ENCODE results near the gene ZNF311.

ZNF311 gene

GRCh38 chr6:28948782-28949486, 56.2 kb downstream of the ZNF311 start:
- Histone ChIP-seq H3K4me2 (ENCODE audit: low read length) (no peak overlapping the region), H3K27me3 (ENCODE audit: control insufficient read depth, low read length) (no peaks in the 10 kb centered on the region), H4K20me1 (ENCODE audit: control insufficient read depth, insufficient read depth, low read depth, low read length) (no peaks in the 10 kb centered on the region), H3F3A (ENCODE audit: control insufficient read depth, insufficient read depth) (peaks cover 7% of the 10 kb centered on the region), H3K36me3 (ENCODE audit: control insufficient read depth, low read length) (no peaks in the 10 kb centered on the region), H3K27ac (ENCODE audit: low read depth, low read length) (no peak overlapping the region), H3K4me3 (ENCODE audit: low read length) (no peak overlapping the region), H3K9me2 (replicated peaks; ENCODE audit: control insufficient read depth, low read length) (no peaks in the 10 kb centered on the region), H3K9me3 (ENCODE audit: control insufficient read depth, insufficient read depth, low read length) (no peaks in the 10 kb centered on the region), H3K4me1 (ENCODE audit: control insufficient read depth, low read length) (peaks cover 21% of the 10 kb centered on the region), H3K79me2 (ENCODE audit: control insufficient read depth, low read length) (no peaks in the 10 kb centered on the region)
- TF ChIP-seq CTCF (IDR thresholded peaks at IDR 0.05; ENCODE audit: low read depth, low read length, poor library complexity, severe bottlenecking): no peak
- no peak for TF ChIP-seq EZH2phosphoT487 (IDR thresholded peaks at IDR 0.05; ENCODE audit: borderline replicate concordance, low read length)

- H3K9me3 ChIP-seq (ENCODE audit: control insufficient read depth, insufficient read depth, low read length): no peaks in the 10 kb centered on the region
- no peaks in the 10 kb centered on the region for H4K20me1 ChIP-seq (ENCODE audit: control insufficient read depth, insufficient read depth, low read depth, low read length)
- no peak overlapping the region for H3K27ac ChIP-seq (ENCODE audit: low read depth, low read length)
- peaks cover 7% of the 10 kb centered on the region for H3F3A ChIP-seq (ENCODE audit: control insufficient read depth, insufficient read depth)
- peaks cover 26% of the 10 kb centered on the region for H3K4me1 ChIP-seq (ENCODE audit: control insufficient read depth, low read length)
- no peaks in the 10 kb centered on the region for H3K27me3 ChIP-seq (ENCODE audit: control insufficient read depth, low read length)
- no peak overlapping the region for H3K4me3 ChIP-seq (ENCODE audit: low read length)
- no peak overlapping the region for H3K4me2 ChIP-seq (ENCODE audit: low read length)
- no peak for TF ChIP-seq CTCF (IDR thresholded peaks at IDR 0.05; ENCODE audit: low read depth, low read length, poor library complexity, severe bottlenecking)
- H3K9me2 ChIP-seq (replicated peaks; ENCODE audit: control insufficient read depth, low read length): no peaks in the 10 kb centered on the region
- no peaks in the 10 kb centered on the region for H3K36me3 ChIP-seq (ENCODE audit: control insufficient read depth, low read length)
- H3K79me2 ChIP-seq (ENCODE audit: control insufficient read depth, low read length): no peaks in the 10 kb centered on the region
These were observed 57.3 kb downstream of the ZNF311 start for GRCh38 chr6:28947831-28948270.

- H3K79me2 ChIP-seq (ENCODE audit: control insufficient read depth, low read length): no peaks in the 10 kb centered on the region
- no peaks in the 10 kb centered on the region for H3K36me3 ChIP-seq (ENCODE audit: control insufficient read depth, low read length)
- H3K9me2 ChIP-seq (replicated peaks; ENCODE audit: control insufficient read depth, low read length): no peaks in the 10 kb centered on the region
- H3F3A ChIP-seq (ENCODE audit: control insufficient read depth, insufficient read depth): peaks cover 10% of the 10 kb centered on the region
- H3K4me2 ChIP-seq (ENCODE audit: low read length): no peak overlapping the region
- no peaks in the 10 kb centered on the region for H3K27me3 ChIP-seq (ENCODE audit: control insufficient read depth, low read length)
- H4K20me1 ChIP-seq (ENCODE audit: control insufficient read depth, insufficient read depth, low read depth, low read length): no peaks in the 10 kb centered on the region
- peaks cover 33% of the 10 kb centered on the region for H3K4me1 ChIP-seq (ENCODE audit: control insufficient read depth, low read length)
- no peaks in the 10 kb centered on the region for H3K9me3 ChIP-seq (ENCODE audit: control insufficient read depth, insufficient read depth, low read length)
- TF ChIP-seq EZH2phosphoT487 (IDR thresholded peaks at IDR 0.05; ENCODE audit: borderline replicate concordance, low read length): no peak
- no peak overlapping the region for H3K27ac ChIP-seq (ENCODE audit: low read depth, low read length)
- H3K4me3 ChIP-seq (ENCODE audit: low read length): no peak overlapping the region
These were observed 57.9 kb downstream of the ZNF311 start for GRCh38 chr6:28947067-28947765.

- peaks cover 36% of the 10 kb centered on the region for H3K4me1 ChIP-seq (ENCODE audit: control insufficient read depth, low read length)
- TF ChIP-seq CTCF (IDR thresholded peaks at IDR 0.05; ENCODE audit: low read depth, low read length, poor library complexity, severe bottlenecking) (no peak), EZH2phosphoT487 (IDR thresholded peaks at IDR 0.05; ENCODE audit: borderline replicate concordance, low read length) (no peak)
- H3K79me2 ChIP-seq (ENCODE audit: control insufficient read depth, low read length): no peaks in the 10 kb centered on the region
- no peak overlapping the region for H3K4me2 ChIP-seq (ENCODE audit: low read length)
- H3K36me3 ChIP-seq (ENCODE audit: control insufficient read depth, low read length): no peaks in the 10 kb centered on the region
- H3F3A ChIP-seq (ENCODE audit: control insufficient read depth, insufficient read depth): peaks cover 17% of the 10 kb centered on the region
- no peak overlapping the region for H3K27ac ChIP-seq (ENCODE audit: low read depth, low read length)
- H3K9me3 ChIP-seq (ENCODE audit: control insufficient read depth, insufficient read depth, low read length): no peaks in the 10 kb centered on the region
- H3K9me2 ChIP-seq (replicated peaks; ENCODE audit: control insufficient read depth, low read length): no peaks in the 10 kb centered on the region
- no peaks in the 10 kb centered on the region for H4K20me1 ChIP-seq (ENCODE audit: control insufficient read depth, insufficient read depth, low read depth, low read length)
- no peaks in the 10 kb centered on the region for H3K27me3 ChIP-seq (ENCODE audit: control insufficient read depth, low read length)
- H3K4me3 ChIP-seq (ENCODE audit: low read length): no peak overlapping the region
These were observed 59.8 kb downstream of the ZNF311 start for GRCh38 chr6:28945349-28945748.
